CD4-positive, alpha-beta T cell (primary cell): ENCODE measurements around the gene ETFA. TPM values are rescaled to one million over a fixed set of nuclear protein-coding genes. Genes with fewer than 3 reads are reported as not detected.

Experiments
- ATAC-seq: fragments of 200-7000 bp; cut with Tn5 transposase; one replicate; pipeline ENCODE4 v1.10.0; 2022; ENCODE audit warnings: mild to moderate bottlenecking; ENCODE audit not compliant: poor library complexity
- CTCF ChIA-PET: fragments of 350-600 bp; sonication (Branson Sonifier 250); formaldehyde crosslinking; loops from one replicate; lab custom pipeline; 2021; ENCODE audit warnings: antibody characterized with exemption, inconsistent platforms; lab: Charles Lee
- POLR2A ChIA-PET: fragments of 350-600 bp; sonication (Branson Sonifier 250); formaldehyde crosslinking; loops from one replicate; lab custom pipeline; 2021; ENCODE audit warnings: antibody characterized with exemption, inconsistent platforms; lab: Charles Lee
- DNase-seq, 14 experiments: peaks; one replicate each; pipeline ENCODE4 v3.0.0-alpha.2; 2013 to 2020; ENCODE audit warnings: mixed read lengths in 2 of 14
- H3K27ac ChIP-seq, 2 donors: one replicate each; pipeline versions ENCODE4 v1.5.1 to v1.7.0; 2013; ENCODE audit warnings: low read length in 2 of 2, low read depth in 1 of 2, mild to moderate bottlenecking in 1 of 2
- H3K27me3 ChIP-seq, 2 experiments: 1 replicate in 1 of 2; 2 replicates in 1 of 2; pipeline versions ENCODE4 v1.6.1 to v1.7.0; 2013; ENCODE audit warnings: low read length in 2 of 2, control low read depth in 1 of 2, mild to moderate bottlenecking in 1 of 2, moderate library complexity in 1 of 2; ENCODE audit not compliant: insufficient read depth in 2 of 2, control insufficient read depth in 1 of 2
- H3K36me3 ChIP-seq: one replicate; pipeline ENCODE4 v1.6.1; 2013; ENCODE audit warnings: low read length, control low read depth; ENCODE audit not compliant: insufficient read depth
- H3K4me1 ChIP-seq: one replicate; pipeline ENCODE4 v1.6.1; 2013; ENCODE audit warnings: low read length, control low read depth; ENCODE audit not compliant: insufficient read depth
- H3K4me3 ChIP-seq: one replicate; pipeline ENCODE4 v1.5.1; 2013; ENCODE audit warnings: mild to moderate bottlenecking, low read length, moderate library complexity
- H3K9me3 ChIP-seq, 2 experiments: 1 replicate in 1 of 2; 2 replicates in 1 of 2; pipeline versions ENCODE4 v1.6.1 to v1.7.0; 2013; ENCODE audit warnings: low read length in 2 of 2, mild to moderate bottlenecking in 2 of 2, control low read depth in 1 of 2, moderate library complexity in 1 of 2; ENCODE audit not compliant: control insufficient read depth in 1 of 2, insufficient read depth in 1 of 2
- H3K27ac Mint-ChIP-seq: one replicate; pipeline ENCODE4 v1.8.0; 2020; ENCODE audit warnings: mixed read lengths
- H3K27me3 Mint-ChIP-seq: one replicate; pipeline ENCODE4 v1.8.0; 2021; ENCODE audit warnings: mixed read lengths
- H3K36me3 Mint-ChIP-seq: one replicate; pipeline ENCODE4 v1.8.0; 2021; ENCODE audit warnings: low read depth, mixed read lengths
- H3K4me1 Mint-ChIP-seq: one replicate; pipeline ENCODE4 v1.8.0; 2021; ENCODE audit warnings: low read depth, mixed read lengths
- H3K4me3 Mint-ChIP-seq: one replicate; pipeline ENCODE4 v1.8.0; 2020; ENCODE audit warnings: mild to moderate bottlenecking, mixed read lengths
- H3K9me3 Mint-ChIP-seq: one replicate; pipeline ENCODE4 v1.8.0; 2020; ENCODE audit warnings: mixed read lengths
- CTCF ChIP-seq: fragments of 200-600 bp; IDR thresholded peaks from one replicate; pipeline ENCODE4 v1.8.0; 2022; ENCODE audit warnings: antibody characterized with exemption, mild to moderate bottlenecking
- intact Hi-C, 2 experiments: fragments of 100-400 bp; cut with DNase I in 1 of 2; cut with micrococcal nuclease in 1 of 2; formaldehyde crosslinking; loops; one replicate each; pipeline versions ENCODE4 v1.15.1 to v1.9.0; 2023 to 2025; cut with DNase I, micrococcal nuclease
- total RNA-seq, 174 experiments: library from RNA in 2 of 174; stranded (reverse) in 2 of 174; gene quantifications; one replicate each; pipeline ENCODE4 v1.2.3 and lab custom pipeline; 2021 to 2026

The ETFA gene
- total RNA-seq, 2 experiments from 2014 or later = 11.4 to 15.2 TPM

DNA sequence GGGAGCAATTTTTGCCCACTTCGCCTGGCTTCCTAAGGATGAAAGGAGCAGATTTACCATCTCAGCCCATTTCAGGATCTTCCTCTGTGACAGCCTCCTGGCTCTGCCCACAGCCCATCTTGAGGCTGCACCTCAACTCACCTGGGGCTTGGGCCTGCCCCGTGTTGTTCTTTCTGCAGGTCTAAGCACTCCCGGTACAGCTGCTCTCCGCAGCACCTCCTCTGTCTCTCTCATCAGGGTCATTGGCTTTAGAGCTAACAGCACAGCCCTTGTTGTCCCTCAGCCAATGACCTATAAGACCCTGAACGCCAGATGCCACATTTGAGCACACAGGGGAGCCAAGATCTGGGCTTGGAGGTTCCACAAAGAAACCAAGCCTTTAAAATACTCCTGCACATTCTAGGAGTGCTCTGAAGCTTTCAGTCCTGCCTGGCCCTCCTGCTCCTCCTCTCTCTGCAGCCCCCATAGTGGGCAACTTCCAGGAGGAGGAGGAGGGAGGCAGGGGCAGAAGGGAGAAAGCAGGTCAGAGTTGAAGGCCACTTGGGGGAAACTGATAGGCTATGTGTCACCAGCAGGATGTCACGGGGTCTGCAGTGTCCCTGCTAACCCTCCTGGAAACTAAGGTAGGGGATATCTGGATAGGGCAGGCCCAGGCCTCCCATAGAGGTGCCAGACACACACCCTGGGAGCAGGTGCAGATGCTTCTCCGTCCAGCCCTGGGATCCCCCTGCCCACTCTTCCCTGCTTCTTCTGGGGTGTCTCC, 115.6 kb downstream of the ETFA start:
- H3K27me3 Mint-ChIP-seq = peaks cover 12% of the 10 kb centered on the region
- intact Hi-C loops = no loop called here
- H3K4me1 ChIP-seq = peaks cover 9% of the 10 kb centered on the region
- H3K36me3 Mint-ChIP-seq = no peaks in the 10 kb centered on the region
- peaks cover 5% of the 10 kb centered on the region for H3K4me1 Mint-ChIP-seq
- DNase-seq (no peak), ATAC-seq (no peak)
- peaks cover 8 to 11% of the 10 kb centered on the region in 2 experiments for H3K27me3 ChIP-seq
- no peaks in the 10 kb centered on the region for H3K9me3 ChIP-seq
- H3K4me3 ChIP-seq = no peak overlapping the region
- H3K27ac ChIP-seq = no peak overlapping the region
- H3K9me3 Mint-ChIP-seq = no peaks in the 10 kb centered on the region
- no peaks in the 10 kb centered on the region for H3K36me3 ChIP-seq
- no peak overlapping the region for H3K27ac Mint-ChIP-seq
- H3K4me3 Mint-ChIP-seq = no peak overlapping the region
- ChIA-PET POLR2A (no interaction called here), CTCF (no interaction called here)
- no peak for TF ChIP-seq CTCF

DNA sequence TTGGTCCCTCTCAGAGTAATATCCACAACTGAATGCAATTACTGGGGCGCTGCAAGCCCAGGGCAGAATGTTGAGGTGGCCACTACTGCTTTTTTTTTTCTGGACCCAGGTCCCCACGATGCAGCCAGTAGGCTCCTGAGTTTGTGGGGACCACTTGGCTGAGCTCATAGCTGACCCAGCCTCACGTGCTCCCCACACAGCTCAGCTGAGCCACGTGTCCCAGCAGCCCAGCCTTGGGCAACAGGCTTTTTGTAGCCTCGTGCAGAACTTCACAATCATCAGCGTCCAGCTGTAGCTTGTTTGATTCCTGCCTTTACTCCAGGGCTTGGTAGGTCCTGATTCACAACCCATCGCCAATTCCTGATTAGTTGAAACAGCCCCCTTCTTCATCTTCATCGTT, 117.3 kb downstream of the ETFA start:
- Mint-ChIP-seq H3K27ac (no peak overlapping the region), H3K4me1 (peaks cover 7% of the 10 kb centered on the region), H3K4me3 (no peak overlapping the region), H3K36me3 (no peaks in the 10 kb centered on the region), H3K9me3 (no peaks in the 10 kb centered on the region), H3K27me3 (peaks cover 29% of the 10 kb centered on the region)
- H3K4me3 ChIP-seq = no peak overlapping the region
- no peak for TF ChIP-seq CTCF
- CTCF ChIA-PET = no interaction called here
- no peaks in the 10 kb centered on the region for H3K9me3 ChIP-seq
- H3K36me3 ChIP-seq = no peaks in the 10 kb centered on the region
- DNase-seq (no peak), ATAC-seq (no peak)
- POLR2A ChIA-PET = no interaction called here
- H3K27ac ChIP-seq = no peak overlapping the region
- H3K4me1 ChIP-seq = peaks cover 13% of the 10 kb centered on the region
- intact Hi-C loops = loop anchor here in 1 of 2 experiments (5.0 kb wide), 1 partner anchor 1348 kb away; no protein-coding TSS in a partner anchor
- peaks cover 23 to 28% of the 10 kb centered on the region in 2 experiments for H3K27me3 ChIP-seq

- H3K36me3 ChIP-seq = no peaks in the 10 kb centered on the region
- H3K9me3 Mint-ChIP-seq = no peaks in the 10 kb centered on the region
- TF ChIP-seq CTCF = no peak
- H3K27ac ChIP-seq = no peak overlapping the region
- no peak overlapping the region for H3K4me3 ChIP-seq
- H3K36me3 Mint-ChIP-seq = no peaks in the 10 kb centered on the region
- ChIA-PET CTCF (no interaction called here), POLR2A (no interaction called here)
- peaks cover 13% of the 10 kb centered on the region for H3K4me1 ChIP-seq
- H3K27me3 ChIP-seq = peaks cover 28% of the 10 kb centered on the region in 2 experiments
- peaks cover 40% of the 10 kb centered on the region for H3K27me3 Mint-ChIP-seq
- H3K9me3 ChIP-seq = no peaks in the 10 kb centered on the region
- peaks cover 7% of the 10 kb centered on the region for H3K4me1 Mint-ChIP-seq
- no peak overlapping the region for H3K4me3 Mint-ChIP-seq
- H3K27ac Mint-ChIP-seq = no peak overlapping the region
- intact Hi-C loops = loop anchor here in 1 of 2 experiments (5.0 kb wide), 1 partner anchor 1350 kb away; no protein-coding TSS in a partner anchor
- ATAC-seq = no peak
- DNase-seq = no peak
Measured at GRCh38 chr15:76192715-76193114, 118.6 kb downstream of the ETFA start.
